ENCODE results near the gene ACKR4. TPM values are rescaled to one million over a fixed set of nuclear protein-coding genes. Genes with fewer than 3 reads are reported as not detected.
"Not testable (repeated sequence)": the region's sequence is repeated elsewhere in the genome, so short reads cannot be mapped to it uniquely, and the experiment has no call there.

ACKR4 gene
- total and polyA plus RNA-seq, 9 of the 15 experiments (the other 6 are each of a cell fraction or from before 2014, with no cell fraction given), result 0.04 to 0.06 TPM; not detected in 7

DNA sequence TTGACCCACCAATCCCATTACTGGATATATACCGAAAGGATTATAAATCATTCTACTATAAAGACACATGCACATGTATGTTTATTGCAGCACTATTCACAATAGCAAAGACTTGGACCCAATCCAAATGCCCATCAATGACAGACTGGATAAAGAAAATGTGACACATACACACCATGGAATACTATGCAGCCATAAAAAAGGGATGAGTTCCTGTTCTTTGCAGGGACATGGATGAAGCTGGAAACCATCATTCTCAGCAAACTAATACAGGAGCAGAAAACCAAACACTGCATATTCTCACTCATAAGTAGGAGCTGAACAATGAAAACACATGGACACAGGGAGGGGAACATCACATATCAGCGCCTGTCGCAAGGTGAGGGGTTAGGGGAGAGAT, 18.2 kb downstream of the ACKR4 start:
- H3K9ac ChIP-seq (ENCODE audit: insufficient read depth in 1 of 2, low read depth in 2 of 2, low read length in 2 of 2); intact Hi-C loops (cut with micrococcal nuclease); DNase-seq (ENCODE audit: extremely low read depth in 1 of 4, low spot score in 3 of 4); ATAC-seq; H3K27ac ChIP-seq (ENCODE audit: extremely low read depth, low read depth, low read length); POLR2A ChIA-PET; H3K4me1 ChIP-seq (replicated peaks in 1 of 2; ENCODE audit: control insufficient read depth in 2 of 2, insufficient read depth in 2 of 2, low read length in 2 of 2); BruUV-seq (replicated peaks); H3K79me2 ChIP-seq (ENCODE audit: control insufficient read depth, insufficient read depth, low read length); in situ Hi-C loops (cut with MboI); H2AFZ ChIP-seq (ENCODE audit: low read depth, low read length); FAIRE-seq; H4K20me1 ChIP-seq (replicated peaks; ENCODE audit: control insufficient read depth, insufficient read depth, low read length); H3K36me3 ChIP-seq (ENCODE audit: control insufficient read depth, insufficient read depth, low read length); H3K9me3 ChIP-seq (replicated peaks; ENCODE audit: control insufficient read depth, insufficient read depth, low read depth, low read length); H3K27me3 ChIP-seq (ENCODE audit: control insufficient read depth in 2 of 2, insufficient read depth in 2 of 2, low read length in 2 of 2); CTCF ChIA-PET (ENCODE audit: low intra/inter-chr PET ratio); H3K4me3 ChIP-seq; H3K9me1 ChIP-seq (ENCODE audit: control insufficient read depth, insufficient read depth, low read length); H3K4me2 ChIP-seq (ENCODE audit: insufficient read depth, low read length): not testable (repeated sequence)
- 100% methylated on average over 1 of the region's 3 CpGs for WGBS (ENCODE audit: insufficient coverage, low coverage, missing lambda C conversion rate)
- TF ChIP-seq ZNF146 (CRISPR knock-in tag; IDR thresholded peaks at IDR 0.05; ENCODE audit: unreplicated experiment), result peak; percentile 77

DNA sequence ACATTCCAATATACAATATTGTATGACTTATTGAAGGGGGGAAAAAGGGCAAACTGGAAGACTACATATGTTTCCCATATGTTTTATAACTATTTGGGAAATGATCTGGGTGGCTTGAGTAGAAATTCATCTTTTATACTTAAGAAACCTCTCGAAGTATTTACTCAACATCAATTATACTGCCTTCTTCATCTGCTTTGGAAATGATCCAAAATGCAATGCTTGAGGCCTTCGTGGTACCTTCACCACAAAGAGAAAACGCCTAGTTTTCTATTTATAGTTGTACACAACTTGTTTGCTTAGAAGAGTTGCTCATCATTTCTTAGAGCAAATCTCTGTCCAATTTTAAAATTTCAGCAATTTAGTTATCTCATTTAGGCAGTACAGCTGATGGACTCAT, 18.8 kb downstream of the ACKR4 start:
- 13% methylated on average over 3 of the region's 3 CpGs for WGBS (ENCODE audit: insufficient coverage, low coverage, missing lambda C conversion rate)
- Histone ChIP-seq H3K79me2 (ENCODE audit: control insufficient read depth, insufficient read depth, low read length) (no peaks in the 10 kb centered on the region), H3K4me2 (ENCODE audit: insufficient read depth, low read length) (no peak overlapping the region), H3K4me3 (no peak overlapping the region), H2AFZ (ENCODE audit: low read depth, low read length) (no peak overlapping the region), H3K9me1 (ENCODE audit: control insufficient read depth, insufficient read depth, low read length) (no peaks in the 10 kb centered on the region), H3K27me3 (ENCODE audit: control insufficient read depth in 2 of 2, insufficient read depth in 2 of 2, low read length in 2 of 2) (no peaks in the 10 kb centered on the region), H3K4me1 (replicated peaks in 1 of 2; ENCODE audit: control insufficient read depth in 2 of 2, insufficient read depth in 2 of 2, low read length in 2 of 2) (no peaks in the 10 kb centered on the region), H3K9me3 (replicated peaks; ENCODE audit: control insufficient read depth, insufficient read depth, low read depth, low read length) (no peaks in the 10 kb centered on the region), H3K9ac (ENCODE audit: insufficient read depth in 1 of 2, low read depth in 2 of 2, low read length in 2 of 2) (no peak overlapping the region), H3K36me3 (ENCODE audit: control insufficient read depth, insufficient read depth, low read length) (no peaks in the 10 kb centered on the region), H4K20me1 (replicated peaks; ENCODE audit: control insufficient read depth, insufficient read depth, low read length) (no peaks in the 10 kb centered on the region), H3K27ac (ENCODE audit: extremely low read depth, low read depth, low read length) (no peak overlapping the region)
- no peak for ATAC-seq
- no TSS peak for BruUV-seq (replicated peaks)
- ChIA-PET CTCF (ENCODE audit: low intra/inter-chr PET ratio) (no interaction called here), POLR2A (interaction anchor here (0.5 kb wide), 1 partner anchor 900 kb away, joined by 3 read pairs; no protein-coding TSS in a partner anchor)
- intact Hi-C loops (cut with micrococcal nuclease), result no loop called here
- no peak for DNase-seq (ENCODE audit: extremely low read depth in 1 of 4, low spot score in 3 of 4)
- in situ Hi-C loops (cut with MboI), result no loop called here
- FAIRE-seq, result no peak
- TF ChIP-seq CBX8 (IDR thresholded peaks at IDR 0.05; ENCODE audit: borderline replicate concordance, extremely low read depth, low read depth, low read length, poor library complexity, severe bottlenecking) (no peak), CEBPG (CRISPR knock-in tag; IDR thresholded peaks at IDR 0.05) (no peak), CEBPG (tag; conservative IDR thresholded peaks at IDR 0.05 in 1 of 2, IDR thresholded peaks at IDR 0.05 in 1 of 2) (no peak), SAP30 (IDR thresholded peaks at IDR 0.05; ENCODE audit: borderline replicate concordance, insufficient read depth, low read depth, low read length, poor library complexity, severe bottlenecking) (no peak), SP2 (IDR thresholded peaks at IDR 0.05; ENCODE audit: extremely low read depth, low read depth, low read length, poor library complexity, severe bottlenecking) (no peak), TARDBP (IDR thresholded peaks at IDR 0.05) (no peak), C11orf30 (IDR thresholded peaks at IDR 0.05; ENCODE audit: low read depth) (no peak), NRF1 (conservative IDR thresholded peaks at IDR 0.05 in 1 of 2, IDR thresholded peaks at IDR 0.05 in 1 of 2) (no peak), NCOA1 (IDR thresholded peaks at IDR 0.05; ENCODE audit: low read depth) (no peak), ZNF354B (CRISPR knock-in tag; IDR thresholded peaks at IDR 0.05) (no peak)
- TF ChIP-seq, protein P1, sequence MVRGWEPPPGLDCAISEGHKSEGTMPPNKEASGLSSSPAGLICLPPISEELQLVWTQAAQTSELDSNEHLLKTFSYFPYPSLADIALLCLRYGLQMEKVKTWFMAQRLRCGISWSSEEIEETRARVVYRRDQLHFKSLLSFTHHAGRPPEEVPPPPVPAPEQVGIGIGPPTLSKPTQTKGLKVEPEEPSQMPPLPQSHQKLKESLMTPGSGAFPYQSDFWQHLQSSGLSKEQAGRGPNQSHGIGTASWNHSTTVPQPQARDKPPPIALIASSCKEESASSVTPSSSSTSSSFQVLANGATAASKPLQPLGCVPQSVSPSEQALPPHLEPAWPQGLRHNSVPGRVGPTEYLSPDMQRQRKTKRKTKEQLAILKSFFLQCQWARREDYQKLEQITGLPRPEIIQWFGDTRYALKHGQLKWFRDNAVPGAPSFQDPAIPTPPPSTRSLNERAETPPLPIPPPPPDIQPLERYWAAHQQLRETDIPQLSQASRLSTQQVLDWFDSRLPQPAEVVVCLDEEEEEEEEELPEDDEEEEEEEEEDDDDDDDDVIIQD (CRISPR knock-in tag; IDR thresholded peaks at IDR 0.05), result no peak
- TF ChIP-seq, protein P2, sequence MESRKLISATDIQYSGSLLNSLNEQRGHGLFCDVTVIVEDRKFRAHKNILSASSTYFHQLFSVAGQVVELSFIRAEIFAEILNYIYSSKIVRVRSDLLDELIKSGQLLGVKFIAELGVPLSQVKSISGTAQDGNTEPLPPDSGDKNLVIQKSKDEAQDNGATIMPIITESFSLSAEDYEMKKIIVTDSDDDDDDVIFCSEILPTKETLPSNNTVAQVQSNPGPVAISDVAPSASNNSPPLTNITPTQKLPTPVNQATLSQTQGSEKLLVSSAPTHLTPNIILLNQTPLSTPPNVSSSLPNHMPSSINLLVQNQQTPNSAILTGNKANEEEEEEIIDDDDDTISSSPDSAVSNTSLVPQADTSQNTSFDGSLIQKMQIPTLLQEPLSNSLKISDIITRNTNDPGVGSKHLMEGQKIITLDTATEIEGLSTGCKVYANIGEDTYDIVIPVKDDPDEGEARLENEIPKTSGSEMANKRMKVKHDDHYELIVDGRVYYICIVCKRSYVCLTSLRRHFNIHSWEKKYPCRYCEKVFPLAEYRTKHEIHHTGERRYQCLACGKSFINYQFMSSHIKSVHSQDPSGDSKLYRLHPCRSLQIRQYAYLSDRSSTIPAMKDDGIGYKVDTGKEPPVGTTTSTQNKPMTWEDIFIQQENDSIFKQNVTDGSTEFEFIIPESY (CRISPR knock-in tag; IDR thresholded peaks at IDR 0.05), result no peak

Data from K562 (cell line).